ENCODE data around the gene CIB4. TPM values are rescaled to one million over a fixed set of nuclear protein-coding genes. Genes with fewer than 3 reads are reported as not detected.

CIB4 gene
- total RNA-seq, 4 donors from 2014 or later, result not detected

DNA sequence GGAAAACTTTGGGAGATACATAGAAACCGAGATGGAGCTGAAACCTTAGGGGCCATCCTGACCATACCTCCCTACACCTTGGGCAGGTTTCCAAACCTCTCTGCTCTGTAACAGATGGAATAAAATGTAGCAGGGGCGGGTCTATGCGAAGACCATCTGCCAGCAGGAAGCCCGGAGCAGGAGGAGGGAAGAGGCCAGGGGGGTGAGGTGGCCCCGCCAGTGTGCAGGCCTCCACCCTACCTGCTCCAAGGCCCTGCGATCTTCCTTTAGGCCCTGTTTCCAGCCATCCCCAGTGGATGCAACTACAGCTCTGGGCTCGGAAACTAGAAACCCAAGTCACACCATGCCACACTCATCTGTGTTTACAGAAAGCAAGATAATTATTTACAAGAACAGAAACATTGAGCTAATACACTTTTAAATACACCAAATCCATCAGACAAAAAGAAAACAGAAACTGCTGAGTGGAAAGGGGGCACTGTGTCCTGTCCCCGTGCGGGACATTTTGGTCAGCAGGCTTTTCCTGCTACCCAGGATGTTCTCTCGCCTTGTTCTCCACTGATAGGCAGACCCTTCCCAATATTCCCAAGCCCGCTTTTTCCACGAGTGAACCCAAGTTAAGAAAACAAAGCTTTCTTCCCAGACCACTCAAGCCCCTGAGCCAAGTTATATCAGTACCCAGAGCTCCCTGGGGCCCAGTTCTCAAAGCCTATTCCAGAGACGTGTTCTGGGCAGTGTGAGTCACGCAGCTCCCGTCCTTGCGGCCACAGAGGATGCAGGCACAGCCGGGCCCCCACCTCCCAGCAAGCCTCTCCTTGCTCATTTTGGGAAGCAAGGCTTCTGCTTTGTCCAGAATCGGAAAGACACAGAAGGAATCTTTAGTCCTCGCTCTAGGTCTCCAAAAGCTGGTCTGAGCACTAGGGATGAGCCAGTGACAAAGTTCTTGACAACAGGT lies 17.3 kb downstream of the CIB4 start:
- intact Hi-C loops (cut with DNase I; ENCODE audit: low total_unique reads), result no loop called here
- no peak for DNase-seq
- Histone ChIP-seq H3K27ac (peak overlapping the region; percentile 23 to 57 (median 56)), H3K27me3 (peaks cover 4% of the 10 kb centered on the region), H3K4me1 (peaks cover 0 to 4% (median 0%) of the 10 kb centered on the region in 4 donors), H3K4me3 (no peak overlapping the region), H3K36me3 (no peaks in the 10 kb centered on the region), H3K9me3 (no peaks in the 10 kb centered on the region)
- 63 to 71% methylated on average over 4 to 19 of the region's 19 CpGs for WGBS, 2 donors (ENCODE audit: low coverage in 1 of 2)
- in situ Hi-C loops (cut with MboI; ENCODE audit: low pct_ligation_motif_present in 1 of 4, low pct_unique_long_range_greater_than_20kb in 1 of 4, low sequenced_read_pairs in 3 of 4), result loop anchor here in 1 of 4 donors (25.0 kb wide), 1 partner anchor 113 kb away; no protein-coding TSS in a partner anchor
- TF ChIP-seq POLR2AphosphoS5 (IDR thresholded peaks at IDR 0.05) (no peak), POLR2A (IDR thresholded peaks at IDR 0.05) (no peak), EP300 (IDR thresholded peaks at IDR 0.05; ENCODE audit: low read depth) (no peak)
- TF ChIP-seq, protein P1, sequence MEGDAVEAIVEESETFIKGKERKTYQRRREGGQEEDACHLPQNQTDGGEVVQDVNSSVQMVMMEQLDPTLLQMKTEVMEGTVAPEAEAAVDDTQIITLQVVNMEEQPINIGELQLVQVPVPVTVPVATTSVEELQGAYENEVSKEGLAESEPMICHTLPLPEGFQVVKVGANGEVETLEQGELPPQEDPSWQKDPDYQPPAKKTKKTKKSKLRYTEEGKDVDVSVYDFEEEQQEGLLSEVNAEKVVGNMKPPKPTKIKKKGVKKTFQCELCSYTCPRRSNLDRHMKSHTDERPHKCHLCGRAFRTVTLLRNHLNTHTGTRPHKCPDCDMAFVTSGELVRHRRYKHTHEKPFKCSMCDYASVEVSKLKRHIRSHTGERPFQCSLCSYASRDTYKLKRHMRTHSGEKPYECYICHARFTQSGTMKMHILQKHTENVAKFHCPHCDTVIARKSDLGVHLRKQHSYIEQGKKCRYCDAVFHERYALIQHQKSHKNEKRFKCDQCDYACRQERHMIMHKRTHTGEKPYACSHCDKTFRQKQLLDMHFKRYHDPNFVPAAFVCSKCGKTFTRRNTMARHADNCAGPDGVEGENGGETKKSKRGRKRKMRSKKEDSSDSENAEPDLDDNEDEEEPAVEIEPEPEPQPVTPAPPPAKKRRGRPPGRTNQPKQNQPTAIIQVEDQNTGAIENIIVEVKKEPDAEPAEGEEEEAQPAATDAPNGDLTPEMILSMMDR (IDR thresholded peaks at IDR 0.05), result no peak

DNA sequence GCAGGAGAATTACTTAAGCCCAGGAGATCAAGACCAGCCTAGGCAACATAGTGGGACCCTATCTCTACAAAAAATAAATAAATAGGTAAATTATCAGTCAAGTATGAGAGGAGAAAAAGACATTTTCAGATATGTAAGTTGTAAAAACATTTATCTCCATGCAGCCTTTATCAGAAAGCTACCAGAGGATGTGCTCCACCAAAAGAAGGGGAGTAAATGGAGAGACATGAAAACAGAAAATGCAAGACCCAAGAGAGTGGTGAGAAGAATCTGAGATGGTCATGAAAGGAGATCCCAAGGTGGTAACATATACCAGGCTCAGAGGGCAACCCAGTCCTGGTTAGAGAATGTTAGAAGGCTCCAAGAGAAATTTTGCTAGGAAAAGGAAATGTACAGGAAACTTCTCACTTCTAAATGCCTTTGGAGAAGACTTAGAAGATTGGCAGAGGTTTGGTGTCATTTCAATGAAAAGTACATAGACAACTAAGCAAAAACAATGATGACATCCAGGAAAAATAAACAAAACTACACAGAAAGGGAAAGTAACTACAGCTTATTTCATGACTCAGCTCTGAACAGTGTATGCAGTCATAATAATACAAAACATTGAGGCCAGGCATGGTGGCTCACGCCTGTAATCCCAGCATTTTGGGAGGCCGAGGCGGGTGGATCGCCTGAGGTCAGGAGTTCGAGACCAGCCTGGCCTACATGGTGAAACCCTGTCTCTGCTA lies 19.5 kb downstream of the CIB4 start:
- Histone ChIP-seq H3K4me3 (no peak overlapping the region), H3K4me1 (peaks cover 0 to 4% (median 0%) of the 10 kb centered on the region in 4 donors), H3K27ac (no peak overlapping the region), H3K27me3 (peaks cover 4% of the 10 kb centered on the region), H3K9me3 (no peaks in the 10 kb centered on the region), H3K36me3 (no peaks in the 10 kb centered on the region)
- in situ Hi-C loops (cut with MboI; ENCODE audit: low pct_ligation_motif_present in 1 of 4, low pct_unique_long_range_greater_than_20kb in 1 of 4, low sequenced_read_pairs in 3 of 4) (loop anchor here in 1 of 4 donors (25.0 kb wide), 1 partner anchor 116 kb away; no protein-coding TSS in a partner anchor), intact Hi-C loops (cut with DNase I; ENCODE audit: low total_unique reads) (no loop called here)
- WGBS, 2 donors (ENCODE audit: low coverage in 1 of 2), result 83 to 86% methylated on average over 5 of the region's 5 CpGs
- DNase-seq, result no peak
- TF ChIP-seq POLR2AphosphoS5 (IDR thresholded peaks at IDR 0.05) (no peak), POLR2A (IDR thresholded peaks at IDR 0.05) (no peak), EP300 (IDR thresholded peaks at IDR 0.05; ENCODE audit: low read depth) (no peak)
- TF ChIP-seq, protein P1 (IDR thresholded peaks at IDR 0.05), result no peak

DNA sequence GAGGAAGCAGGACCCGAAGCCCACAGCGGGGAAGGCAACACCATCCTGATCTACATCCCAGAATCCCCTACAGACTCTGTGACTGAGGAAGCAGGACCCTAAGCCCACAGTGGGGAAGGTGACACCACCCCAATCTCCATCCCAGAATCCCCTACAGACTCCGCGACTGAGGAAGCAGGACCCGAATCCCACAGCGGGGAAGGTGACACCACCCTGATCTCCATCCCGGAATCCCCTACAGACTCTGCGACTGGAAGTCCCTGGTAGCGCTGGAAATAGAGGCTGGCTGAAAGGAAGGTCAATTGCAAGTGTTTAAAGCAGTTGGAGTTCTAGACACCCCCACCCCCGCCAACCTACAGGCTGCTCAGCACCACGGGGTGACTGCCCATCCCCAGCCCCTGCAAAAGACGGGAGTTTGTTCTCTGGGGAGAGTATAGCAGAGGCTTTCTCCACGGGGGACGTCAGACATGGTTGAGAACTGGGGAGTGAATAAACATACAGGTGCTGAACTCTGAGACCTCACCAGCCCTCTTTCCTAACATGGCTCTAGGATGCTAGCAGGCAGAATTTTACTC lies 21.0 kb downstream of the CIB4 start:
- no peaks in the 10 kb centered on the region for H3K9me3 ChIP-seq
- DNase-seq, result no peak
- 75% methylated on average over 14 of the region's 14 CpGs; no CpG with 5 or more reads in 1 of the 2 donors for WGBS, 2 donors (ENCODE audit: low coverage in 1 of 2)
- in situ Hi-C loops (cut with MboI; ENCODE audit: low pct_ligation_motif_present in 1 of 4, low pct_unique_long_range_greater_than_20kb in 1 of 4, low sequenced_read_pairs in 3 of 4) (loop anchor here in 1 of 4 donors (25.0 kb wide), 1 partner anchor 117 kb away; no protein-coding TSS in a partner anchor), intact Hi-C loops (cut with DNase I; ENCODE audit: low total_unique reads) (no loop called here)
- H3K27ac ChIP-seq, result no peak overlapping the region
- peaks cover 4% of the 10 kb centered on the region for H3K27me3 ChIP-seq
- no peak overlapping the region for H3K4me3 ChIP-seq
- H3K36me3 ChIP-seq, result no peaks in the 10 kb centered on the region
- H3K4me1 ChIP-seq, result peaks cover 0 to 7% (median 2%) of the 10 kb centered on the region in 4 donors
- no peak for TF ChIP-seq POLR2AphosphoS5 (IDR thresholded peaks at IDR 0.05)
- no peak for TF ChIP-seq POLR2A (IDR thresholded peaks at IDR 0.05)
- TF ChIP-seq, protein P1 (IDR thresholded peaks at IDR 0.05), result no peak
- TF ChIP-seq EP300 (IDR thresholded peaks at IDR 0.05; ENCODE audit: low read depth), result no peak

Measured in transverse colon (tissue), 4 donors.